Activated effector memory CD4-positive, alpha-beta T cell treated with Interleukin-2 at 50 U/mL for 16 hours (primary cell): ENCODE measurements around the gene ASAP2.
"Not testable (repeated sequence)": the region's sequence is repeated elsewhere in the genome, so short reads cannot be mapped to it uniquely, and the experiment has no call there.

Experiments used
- DNase-seq: peaks from one replicate; pipeline ENCODE4 v3.0.0-alpha.2; 2020

ASAP2 gene

GRCh38 chr2:9212661-9213411 lies 6.2 kb downstream of the ASAP2 start:
- DNase-seq = no peak

- no peak for DNase-seq
Observed at GRCh38 chr2:9213477-9214051, 7.0 kb downstream of the ASAP2 start.

GRCh38 chr2:9214873-9215272 lies 8.3 kb downstream of the ASAP2 start:
- DNase-seq = no peak

- DNase-seq = no peak
Observed at GRCh38 chr2:9215680-9216079, 9.1 kb downstream of the ASAP2 start.

GRCh38 chr2:9216143-9216542 lies 9.5 kb downstream of the ASAP2 start:
- DNase-seq = not testable (repeated sequence)

- no peak for DNase-seq
Observed at GRCh38 chr2:9217838-9218770, 11.5 kb downstream of the ASAP2 start.

- DNase-seq = no peak
Observed at GRCh38 chr2:9219027-9219445, 12.4 kb downstream of the ASAP2 start.

GRCh38 chr2:9220201-9220600 lies 13.6 kb downstream of the ASAP2 start:
- no peak for DNase-seq

- no peak for DNase-seq
Observed at GRCh38 chr2:9221223-9221622, 14.6 kb downstream of the ASAP2 start.

- DNase-seq = no peak
Observed at GRCh38 chr2:9222239-9222892, 15.8 kb downstream of the ASAP2 start.

- no peak for DNase-seq
Observed at GRCh38 chr2:9222893-9223287, 16.3 kb downstream of the ASAP2 start.

GRCh38 chr2:9225806-9226205 lies 19.2 kb downstream of the ASAP2 start:
- no peak for DNase-seq

- no peak for DNase-seq
Observed at GRCh38 chr2:9226458-9227380, 20.1 kb downstream of the ASAP2 start.

- no peak for DNase-seq
Observed at GRCh38 chr2:9228088-9228751, 21.6 kb downstream of the ASAP2 start.

- no peak for DNase-seq
Observed at GRCh38 chr2:9228781-9229469, 22.3 kb downstream of the ASAP2 start.

GRCh38 chr2:9229470-9229820 lies 22.8 kb downstream of the ASAP2 start:
- no peak for DNase-seq

- no peak for DNase-seq
Observed at GRCh38 chr2:9230051-9230802, 23.6 kb downstream of the ASAP2 start.

- no peak for DNase-seq
Observed at GRCh38 chr2:9230881-9231280, 24.3 kb downstream of the ASAP2 start.

- no peak for DNase-seq
Observed at GRCh38 chr2:9231291-9232165, 24.9 kb downstream of the ASAP2 start.
